Nephron (organoid): Measurements from ENCODE around the gene PRPS1L1.
A peak's percentile ranks its signal among the peaks of the same experiment; 100 is the strongest.

ENCODE experiments used
- H3K27ac Mint-ChIP-seq, 3 experiments: 2 replicates each; pipeline ENCODE4 v1.8.0; 2020; ENCODE audit warnings: mixed read lengths in 3 of 3, mild to moderate bottlenecking in 2 of 3, moderate library complexity in 1 of 3
- H3K27me3 Mint-ChIP-seq: 2 replicates; pipeline ENCODE4 v1.8.0; 2021; ENCODE audit warnings: low read depth, mild to moderate bottlenecking, moderate library complexity, mixed read lengths
- H3K36me3 Mint-ChIP-seq: 2 replicates; pipeline ENCODE4 v1.8.0; 2020; ENCODE audit warnings: low read depth, mixed read lengths
- H3K4me1 Mint-ChIP-seq: 2 replicates; pipeline ENCODE4 v1.8.0; 2020; ENCODE audit warnings: mixed read lengths
- H3K4me3 Mint-ChIP-seq, 3 experiments: 2 replicates each; pipeline ENCODE4 v1.8.0; 2020; ENCODE audit warnings: mild to moderate bottlenecking in 3 of 3, mixed read lengths in 3 of 3, moderate library complexity in 2 of 3
- H3K9me3 Mint-ChIP-seq: 2 replicates; pipeline ENCODE4 v1.8.0; 2020; ENCODE audit warnings: mixed read lengths
- CTCF ChIP-seq, 3 experiments: fragments of 200-600 bp; sonication (generic); IDR thresholded peaks; one replicate each; pipeline ENCODE4 v1.5.0; 2021; ENCODE audit warnings: antibody characterized with exemption in 3 of 3; ENCODE audit not compliant: unreplicated experiment in 3 of 3

Gene PRPS1L1

GRCh38 chr7:18041191-18041590 lies 13.5 kb upstream of the PRPS1L1 start:
- Mint-ChIP-seq H3K4me1 (peaks cover 19% of the 10 kb centered on the region), H3K4me3 (no peak overlapping the region), H3K27ac (peak overlapping the region; percentile 55 to 63 (median 59)), H3K9me3 (peaks cover 2% of the 10 kb centered on the region), H3K27me3 (no peaks in the 10 kb centered on the region), H3K36me3 (peaks cover 3% of the 10 kb centered on the region)
- TF ChIP-seq CTCF (IDR thresholded peaks at IDR 0.05; ENCODE audit: unreplicated experiment in 3 of 3): no peak

GRCh38 chr7:18040196-18040595 lies 12.6 kb upstream of the PRPS1L1 start:
- Mint-ChIP-seq H3K27ac (peak overlapping the region in 2 of 3 experiments; percentile 35 to 44), H3K4me1 (peaks cover 19% of the 10 kb centered on the region), H3K4me3 (no peak overlapping the region), H3K27me3 (no peaks in the 10 kb centered on the region), H3K9me3 (peaks cover 2% of the 10 kb centered on the region), H3K36me3 (peaks cover 3% of the 10 kb centered on the region)
- no peak for TF ChIP-seq CTCF (IDR thresholded peaks at IDR 0.05; ENCODE audit: unreplicated experiment in 3 of 3)

GRCh38 chr7:18038382-18038781 lies 10.7 kb upstream of the PRPS1L1 start:
- peaks cover 19% of the 10 kb centered on the region for H3K4me1 Mint-ChIP-seq
- TF ChIP-seq CTCF (IDR thresholded peaks at IDR 0.05; ENCODE audit: unreplicated experiment in 3 of 3): no peak
- H3K4me3 Mint-ChIP-seq: no peak overlapping the region
- H3K27ac Mint-ChIP-seq: no peak overlapping the region
- H3K9me3 Mint-ChIP-seq: peaks cover 2% of the 10 kb centered on the region
- peaks cover 3% of the 10 kb centered on the region for H3K36me3 Mint-ChIP-seq
- no peaks in the 10 kb centered on the region for H3K27me3 Mint-ChIP-seq

GRCh38 chr7:18037609-18038008 lies 10.0 kb upstream of the PRPS1L1 start:
- H3K9me3 Mint-ChIP-seq: no peaks in the 10 kb centered on the region
- TF ChIP-seq CTCF (IDR thresholded peaks at IDR 0.05; ENCODE audit: unreplicated experiment in 3 of 3): no peak

GRCh38 chr7:18036783-18037182 lies 9.1 kb upstream of the PRPS1L1 start:
- no peaks in the 10 kb centered on the region for H3K9me3 Mint-ChIP-seq
- no peak for TF ChIP-seq CTCF (IDR thresholded peaks at IDR 0.05; ENCODE audit: unreplicated experiment in 3 of 3)
- no peak overlapping the region for H3K27ac Mint-ChIP-seq
- H3K27me3 Mint-ChIP-seq: no peaks in the 10 kb centered on the region
- no peaks in the 10 kb centered on the region for H3K36me3 Mint-ChIP-seq
- no peak overlapping the region for H3K4me3 Mint-ChIP-seq
- peaks cover 19% of the 10 kb centered on the region for H3K4me1 Mint-ChIP-seq

More at GRCh38 chr7:18037609-18038008, 10.0 kb upstream of the PRPS1L1 start:
- Mint-ChIP-seq H3K4me1 (peaks cover 19% of the 10 kb centered on the region), H3K4me3 (no peak overlapping the region), H3K36me3 (no peaks in the 10 kb centered on the region), H3K27me3 (no peaks in the 10 kb centered on the region), H3K27ac (no peak overlapping the region)

- H3K4me1 Mint-ChIP-seq: no peaks in the 10 kb centered on the region
- no peaks in the 10 kb centered on the region for H3K27me3 Mint-ChIP-seq
- no peak overlapping the region for H3K4me3 Mint-ChIP-seq
- H3K27ac Mint-ChIP-seq: no peak overlapping the region
- no peaks in the 10 kb centered on the region for H3K9me3 Mint-ChIP-seq
- H3K36me3 Mint-ChIP-seq: no peaks in the 10 kb centered on the region
- TF ChIP-seq CTCF (IDR thresholded peaks at IDR 0.05; ENCODE audit: unreplicated experiment in 3 of 3): no peak
Measured at GRCh38 chr7:18030758-18031157, 3.1 kb upstream of the PRPS1L1 start.
